Pancreas (tissue), 10 donors: Measurements from ENCODE around the gene UBE2D4. TPM values are rescaled to one million over a fixed set of nuclear protein-coding genes. Genes with fewer than 3 reads are reported as not detected.

ENCODE experiments used
- ATAC-seq, 4 donors: fragments of 200-7000 bp; cut with Tn5 transposase; one replicate each; pipeline versions ENCODE4 v1.8.0 to v1.9.1; 2020; ENCODE audit warnings: mild to moderate bottlenecking in 4 of 4, moderate library complexity in 4 of 4
- DNase-seq, 6 donors: peaks; one replicate each; pipeline ENCODE4 v3.0.0-alpha.2; 2020
- FAIRE-seq: peaks from 2 replicates; lab custom pipeline; 2012; peaks lifted over from hg19 to GRCh38; lab: Jason Lieb, UNC
- H3K27ac ChIP-seq, 4 donors: fragments of 200-600 bp; sonication (generic); 1 replicate in 3 of 4; 2 replicates in 1 of 4; pipeline versions ENCODE4 v1.5.0 to v1.8.0; 2020
- H3K27me3 ChIP-seq, 4 donors: fragments of 200-600 bp; one replicate each; pipeline ENCODE4 v1.8.0; 2021
- H3K36me3 ChIP-seq, 3 donors: fragments of 200-600 bp; sonication (generic) in 1 of 3; one replicate each; pipeline versions ENCODE4 v1.5.0 to v1.8.0; 2020 to 2021
- H3K4me1 ChIP-seq, 3 donors: fragments of 200-600 bp; one replicate each; pipeline ENCODE4 v1.8.0; 2021
- H3K4me3 ChIP-seq, 4 donors: fragments of 200-600 bp; sonication (generic) in 2 of 4; one replicate each; pipeline versions ENCODE4 v1.5.0 to v1.8.0; 2020 to 2021
- H3K9me3 ChIP-seq, 4 donors: fragments of 200-600 bp; one replicate each; pipeline ENCODE4 v1.8.0; 2021
- WGBS, 2 donors: extraction: QIAGEN DNeasy Blood & Tissue Kit; methylation state at CpG; one replicate each; pipeline ENCODE4 v1.1.7; 2013; 5-methylcytosine and 5-hydroxymethylcytosine counted together
- intact Hi-C, 3 donors: fragments of 100-400 bp; cut with DNase I; formaldehyde crosslinking; loops; one replicate each; pipeline versions ENCODE4 v1.11.1 to v1.14.2; 2022
- polyA plus RNA-seq, 2 donors: library from polyadenylated mRNA; stranded (reverse); fragments of 200-250 nt; gene quantifications; one replicate each; pipeline ENCODE4 v1.2.3, GENCODE V29; 2013
- total RNA-seq, 6 donors: library from RNA; stranded (reverse); fragmentation: NEBNext Ultra II Directional in 4 of 6; extraction: Animal tissue kit (Norgen Biotek cat#: 25700) in 4 of 6; gene quantifications; one replicate each; pipeline versions ENCODE4 v1.2.1 to v1.2.4, GENCODE V29; 2021 to 2023
- TF ChIP-seq, protein P1 (sequence below), 4 donors: fragments of 200-600 bp; sonication (generic) in 3 of 4; IDR thresholded peaks; one replicate each; pipeline versions ENCODE4 v1.5.0 to v1.8.0; 2021; ENCODE audit warnings: antibody characterized with exemption in 4 of 4
- donor health status: healthy with polysubstance abuse.
- donor health status: DM: no; HTN: no; CAD: no; lungs with moderate emphysema.
- donor health status: DM: no; HTN: no; CAD: no.
- donor health status: control.
- donor health status: control.
- donor health status: Bipolar disorder and iron deficiency.
- donor health status: DM: yes; HTN: yes; CAD: no.
- donor health status: DM: no; HTN: no; CAD: no.
- donor health status: DM: no; HTN: no; CAD: no.
- donor health status: DM: yes; HTN: yes; CAD: no.

UBE2D4 gene
- total and polyA plus RNA-seq, 8 donors, result 12.0 to 19.5 (median 15.8) TPM

DNA sequence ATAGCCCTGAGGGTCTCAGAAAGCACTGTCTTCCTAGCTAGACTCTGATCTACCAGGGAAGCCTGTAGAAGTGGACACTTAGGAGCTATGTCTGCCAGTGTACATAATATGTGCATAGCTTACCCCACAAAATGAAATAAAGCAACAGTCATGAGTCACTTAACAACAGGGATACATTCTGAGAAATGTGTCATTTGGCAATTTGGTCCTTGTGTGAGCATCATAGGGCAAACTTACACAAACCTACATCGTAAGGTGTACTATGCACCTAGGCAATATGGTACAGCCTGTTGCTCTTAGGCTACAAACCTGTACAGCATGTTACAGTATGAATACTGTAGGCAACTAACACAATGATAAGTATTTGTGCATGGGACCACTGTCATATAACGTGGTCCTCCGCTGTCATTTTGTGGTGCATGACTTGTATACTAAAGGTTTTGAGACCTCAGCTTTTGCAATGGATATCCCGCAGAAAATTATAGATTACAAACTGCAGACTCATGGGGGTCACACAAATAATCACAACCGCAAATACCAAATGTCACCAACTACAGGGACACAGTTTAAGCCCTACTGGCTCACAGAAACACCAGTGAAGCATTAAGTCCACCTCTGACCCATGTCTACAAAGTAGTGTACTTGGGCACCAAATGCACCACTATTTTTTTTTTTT, 21.6 kb upstream of the UBE2D4 start:
- no peaks in the 10 kb centered on the region for H3K27me3 ChIP-seq
- 82 to 85% methylated on average over 5 of the region's 5 CpGs for WGBS, 2 donors
- no peaks in the 10 kb centered on the region for H3K9me3 ChIP-seq
- no peaks in the 10 kb centered on the region for H3K36me3 ChIP-seq
- intact Hi-C loops, result no loop called here
- H3K4me3 ChIP-seq, result peak overlapping the region in 2 of 4 donors; percentile 72 to 78
- ATAC-seq, result no peak
- FAIRE-seq, result no peak
- TF ChIP-seq, protein P1, sequence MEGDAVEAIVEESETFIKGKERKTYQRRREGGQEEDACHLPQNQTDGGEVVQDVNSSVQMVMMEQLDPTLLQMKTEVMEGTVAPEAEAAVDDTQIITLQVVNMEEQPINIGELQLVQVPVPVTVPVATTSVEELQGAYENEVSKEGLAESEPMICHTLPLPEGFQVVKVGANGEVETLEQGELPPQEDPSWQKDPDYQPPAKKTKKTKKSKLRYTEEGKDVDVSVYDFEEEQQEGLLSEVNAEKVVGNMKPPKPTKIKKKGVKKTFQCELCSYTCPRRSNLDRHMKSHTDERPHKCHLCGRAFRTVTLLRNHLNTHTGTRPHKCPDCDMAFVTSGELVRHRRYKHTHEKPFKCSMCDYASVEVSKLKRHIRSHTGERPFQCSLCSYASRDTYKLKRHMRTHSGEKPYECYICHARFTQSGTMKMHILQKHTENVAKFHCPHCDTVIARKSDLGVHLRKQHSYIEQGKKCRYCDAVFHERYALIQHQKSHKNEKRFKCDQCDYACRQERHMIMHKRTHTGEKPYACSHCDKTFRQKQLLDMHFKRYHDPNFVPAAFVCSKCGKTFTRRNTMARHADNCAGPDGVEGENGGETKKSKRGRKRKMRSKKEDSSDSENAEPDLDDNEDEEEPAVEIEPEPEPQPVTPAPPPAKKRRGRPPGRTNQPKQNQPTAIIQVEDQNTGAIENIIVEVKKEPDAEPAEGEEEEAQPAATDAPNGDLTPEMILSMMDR (IDR thresholded peaks at IDR 0.05), result no peak
- peak overlapping the region in 1 of 4 donors; percentile 83 for H3K27ac ChIP-seq
- no peak for DNase-seq
- peaks cover 0 to 14% (median 11%) of the 10 kb centered on the region in 3 donors for H3K4me1 ChIP-seq

DNA sequence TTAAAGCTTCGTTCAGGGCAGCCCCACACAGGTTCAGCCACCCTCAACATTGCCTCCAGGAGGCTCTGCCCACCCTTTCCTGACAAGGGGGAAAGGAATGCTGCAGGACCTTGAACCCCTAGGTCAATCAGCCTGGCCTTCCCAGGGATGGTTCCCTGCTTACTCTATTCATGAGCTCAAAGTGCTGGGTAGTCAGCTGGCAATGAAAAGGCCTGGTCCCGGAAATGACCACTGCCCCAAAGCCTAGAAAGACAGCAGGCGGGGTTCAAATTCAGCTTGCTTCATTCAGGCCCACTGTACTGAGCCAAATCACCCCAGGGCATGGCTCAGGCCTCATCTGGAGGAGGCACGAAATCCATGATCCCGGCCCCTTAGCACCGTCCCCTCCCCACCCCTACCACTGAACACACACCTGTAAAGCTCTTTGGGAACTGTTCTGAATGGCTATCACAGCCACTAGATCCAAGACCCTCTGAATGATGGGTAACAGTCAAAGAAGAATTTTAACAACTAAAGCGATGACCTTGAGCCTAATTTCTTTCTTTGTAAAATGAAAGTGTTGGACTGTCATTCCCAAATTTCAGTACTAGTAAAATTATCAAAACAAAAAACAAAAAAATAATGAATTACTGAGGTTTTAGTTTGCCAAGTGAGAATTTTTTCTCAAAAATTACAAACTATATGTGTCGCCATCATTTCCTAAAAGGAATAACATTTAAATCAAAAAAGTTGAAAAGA, 20.9 kb upstream of the UBE2D4 start:
- Histone ChIP-seq H3K9me3 (no peaks in the 10 kb centered on the region), H3K4me3 (peak overlapping the region; percentile 49 to 78 (median 70)), H3K27me3 (no peaks in the 10 kb centered on the region), H3K27ac (peak overlapping the region; percentile 48 to 83 (median 72)), H3K36me3 (no peaks in the 10 kb centered on the region), H3K4me1 (peaks cover 0 to 14% (median 11%) of the 10 kb centered on the region in 3 donors)
- ATAC-seq, result peak; percentile 41 to 73 (median 62)
- TF ChIP-seq, protein P1 (IDR thresholded peaks at IDR 0.05), result no peak
- intact Hi-C loops, result no loop called here
- peak in 4 of 6 donors; percentile 29 to 37 (median 33) for DNase-seq
- no peak for FAIRE-seq
- 19 to 25% methylated on average over 8 of the region's 8 CpGs for WGBS, 2 donors

DNA sequence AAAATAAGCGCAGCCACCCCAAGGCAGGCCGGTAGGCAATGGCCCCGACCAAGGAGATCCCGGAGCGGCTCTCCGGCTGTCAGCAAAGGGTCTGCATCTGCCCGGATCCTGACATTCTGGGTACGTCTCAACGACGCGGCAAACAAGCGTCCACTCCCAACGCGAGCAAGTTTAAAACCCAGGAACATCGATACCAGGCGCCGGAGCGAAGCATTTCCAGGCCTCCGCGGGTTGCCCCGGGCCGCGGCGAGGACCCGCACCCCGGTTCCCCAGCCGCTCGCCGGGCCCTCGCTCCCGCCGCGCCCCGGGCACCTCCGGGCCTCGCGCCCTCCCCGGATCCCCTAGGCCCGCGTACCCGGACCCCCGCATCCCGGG, 20.3 kb upstream of the UBE2D4 start:
- no peak for FAIRE-seq
- intact Hi-C loops, result no loop called here
- Histone ChIP-seq H3K4me1 (peaks cover 0 to 14% (median 11%) of the 10 kb centered on the region in 3 donors), H3K27me3 (no peaks in the 10 kb centered on the region), H3K9me3 (no peaks in the 10 kb centered on the region), H3K4me3 (peak overlapping the region; percentile 49 to 78 (median 70)), H3K27ac (peak overlapping the region; percentile 48 to 83 (median 72)), H3K36me3 (no peaks in the 10 kb centered on the region)
- peak; percentile 23 to 52 (median 50) for ATAC-seq
- TF ChIP-seq, protein P1 (IDR thresholded peaks at IDR 0.05), result no peak
- 0% methylated on average over 29 to 43 of the region's 43 CpGs for WGBS, 2 donors
- peak; percentile 18 to 63 (median 28) for DNase-seq

DNA sequence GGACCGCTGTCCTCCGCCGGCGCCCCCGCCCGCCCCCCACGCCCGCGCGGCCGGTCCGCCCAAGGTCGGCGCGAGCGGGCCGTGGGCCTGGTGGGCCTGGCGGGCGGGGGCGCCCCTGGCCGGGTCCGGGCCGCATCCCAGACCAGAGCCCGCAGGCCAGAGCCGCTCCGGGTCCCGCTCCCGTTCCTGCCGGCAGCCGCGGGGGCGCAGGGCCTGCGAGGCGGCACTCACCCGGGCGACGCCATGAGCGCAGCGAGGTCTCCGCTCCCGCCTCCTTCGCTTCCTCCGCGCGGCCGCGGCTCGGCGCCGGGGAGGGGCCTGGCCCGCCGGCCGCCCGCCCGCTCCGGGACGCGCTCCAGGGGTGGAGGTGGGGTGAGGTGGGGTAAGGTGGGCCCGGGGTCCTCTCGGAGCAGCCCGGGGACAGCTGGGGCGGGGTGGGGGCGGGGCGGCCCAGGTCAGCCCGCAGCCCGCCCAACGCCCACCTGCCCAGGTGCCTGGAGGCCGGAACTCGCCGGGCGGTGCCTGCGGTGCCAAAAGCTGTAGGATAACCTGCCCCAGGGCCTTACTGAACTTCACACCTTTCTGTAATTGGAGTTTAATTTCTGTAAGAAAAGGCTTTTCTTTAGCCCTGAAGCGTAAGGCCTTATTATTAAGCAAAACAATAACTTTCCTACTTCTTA, 19.8 kb upstream of the UBE2D4 start, which contains the start of gene URGCP:
TSS of gene URGCP (minus strand) at position 266 of the 680 bp plus-strand sequence. CDS start at position 245, 21 bp downstream.
- no peaks in the 10 kb centered on the region for H3K36me3 ChIP-seq
- no peaks in the 10 kb centered on the region for H3K9me3 ChIP-seq
- H3K4me3 ChIP-seq, result peak within 1 kb of the TSS; percentile 49 to 78 (median 70)
- TF ChIP-seq, protein P1 (IDR thresholded peaks at IDR 0.05), result no peak
- ATAC-seq (peak; percentile 77 to 89 (median 80)), FAIRE-seq (no peak), DNase-seq (peak; percentile 50 to 85 (median 62))
- intact Hi-C loops, result no loop called here
- H3K27me3 ChIP-seq, result no peaks in the 10 kb centered on the region
- peak within 1 kb of the TSS; percentile 53 to 83 (median 72) for H3K27ac ChIP-seq
- H3K4me1 ChIP-seq, result peaks cover 0 to 14% (median 11%) of the 10 kb centered on the region in 3 donors
- 0 to 1% methylated on average over 18 to 73 of the region's 73 CpGs for WGBS, 2 donors
